NCI-H1436 treated with DMSO at 0.1 percent for 48 hours (cell line): ENCODE results near the gene RPS19BP1.

ENCODE experiments used
- DNase-seq: peaks from one replicate; lab custom pipeline; 2025; lab: John Stamatoyannopoulos, UW

RPS19BP1 gene

GRCh38 chr22:39490135-39490798 is 42.3 kb downstream of the RPS19BP1 start:
- DNase-seq, result peak; percentile 42

- DNase-seq, result no peak
These were observed 43.2 kb downstream of the RPS19BP1 start for GRCh38 chr22:39489094-39490068.

- no peak for DNase-seq
These were observed 43.9 kb downstream of the RPS19BP1 start for GRCh38 chr22:39488563-39489083.

GRCh38 chr22:39487826-39488520 is 44.6 kb downstream of the RPS19BP1 start:
- no peak for DNase-seq

- DNase-seq, result no peak
These were observed 45.4 kb downstream of the RPS19BP1 start for GRCh38 chr22:39486951-39487825.

GRCh38 chr22:39482768-39483167 is 49.8 kb downstream of the RPS19BP1 start:
- no peak for DNase-seq

- DNase-seq, result no peak
These were observed 51.0 kb downstream of the RPS19BP1 start for GRCh38 chr22:39481595-39481994.

- no peak for DNase-seq
These were observed 51.5 kb downstream of the RPS19BP1 start for GRCh38 chr22:39481054-39481453.

GRCh38 chr22:39480557-39480956 is 52.0 kb downstream of the RPS19BP1 start:
- no peak for DNase-seq

GRCh38 chr22:39479254-39479653 is 53.3 kb downstream of the RPS19BP1 start:
- DNase-seq, result no peak
